ENCODE data around the gene STPG3.
"Not testable (repeated sequence)": the region's sequence is repeated elsewhere in the genome, so short reads cannot be mapped to it uniquely, and the experiment has no call there.

GRCh38 chr9:137243266-137243625 is 7.8 kb upstream of the STPG3 start:
- TF ChIP-seq CTCF (IDR thresholded peaks at IDR 0.05); CHD4 (IDR thresholded peaks at IDR 0.05; ENCODE audit: borderline replicate concordance); POLR2A (IDR thresholded peaks at IDR 0.05; ENCODE audit: low read length); CBX2 (IDR thresholded peaks at IDR 0.05; ENCODE audit: borderline replicate concordance, low read depth); ZSCAN20 (CRISPR knock-in tag; IDR thresholded peaks at IDR 0.05); USF2 (IDR thresholded peaks at IDR 0.05); RFX5 (IDR thresholded peaks at IDR 0.05); MAFK (IDR thresholded peaks at IDR 0.05; ENCODE audit: partially characterized antibody); ESRRA (IDR thresholded peaks at IDR 0.05; ENCODE audit: borderline replicate concordance, low read length); EP300 (IDR thresholded peaks at IDR 0.05): not testable (repeated sequence)
- TF ChIP-seq, protein P1, sequence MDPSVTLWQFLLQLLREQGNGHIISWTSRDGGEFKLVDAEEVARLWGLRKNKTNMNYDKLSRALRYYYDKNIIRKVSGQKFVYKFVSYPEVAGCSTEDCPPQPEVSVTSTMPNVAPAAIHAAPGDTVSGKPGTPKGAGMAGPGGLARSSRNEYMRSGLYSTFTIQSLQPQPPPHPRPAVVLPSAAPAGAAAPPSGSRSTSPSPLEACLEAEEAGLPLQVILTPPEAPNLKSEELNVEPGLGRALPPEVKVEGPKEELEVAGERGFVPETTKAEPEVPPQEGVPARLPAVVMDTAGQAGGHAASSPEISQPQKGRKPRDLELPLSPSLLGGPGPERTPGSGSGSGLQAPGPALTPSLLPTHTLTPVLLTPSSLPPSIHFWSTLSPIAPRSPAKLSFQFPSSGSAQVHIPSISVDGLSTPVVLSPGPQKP (IDR thresholded peaks at IDR 0.05; ENCODE audit: low read depth, low read length): not testable (repeated sequence)
